SK-N-MC (cell line): ENCODE results near the gene SLC35F2.

ENCODE experiments used
- DNase-seq: peaks from one replicate; pipeline ENCODE4 v3.0.0-alpha.2; 2011; ENCODE audit warnings: low read depth, low spot score
- H3K27ac ChIP-seq: fragments of 200-600 bp; sonication (generic); 2 replicates; pipeline ENCODE4 v1.5.1; 2016; ENCODE audit warnings: mixed run types
- H3K36me3 ChIP-seq: fragments of 200-600 bp; sonication (generic); 2 replicates; pipeline ENCODE4 v1.6.1; 2017; ENCODE audit warnings: antibody characterized with exemption, low read length, mixed read lengths; ENCODE audit not compliant: insufficient read depth
- H3K4me3 ChIP-seq: fragments of 200-600 bp; sonication (generic); 2 replicates; pipeline ENCODE4 v1.5.1; 2016
- H3K9ac ChIP-seq: fragments of 200-600 bp; sonication (generic); 2 replicates; pipeline ENCODE4 v1.8.0; 2017; ENCODE audit warnings: mixed run types, mixed read lengths; ENCODE audit not compliant: insufficient read length
- H3K9me3 ChIP-seq: fragments of 200-600 bp; sonication (generic); 2 replicates; pipeline ENCODE4 v1.6.1; 2017; ENCODE audit warnings: low read depth, mild to moderate bottlenecking, antibody characterized with exemption, low read length, moderate library complexity, mixed read lengths
- EZH2 ChIP-seq: fragments of 200-600 bp; sonication (generic); IDR thresholded peaks from one replicate; pipeline ENCODE4 v1.6.1; 2017; ENCODE audit warnings: antibody characterized with exemption
- FOXP2 ChIP-seq: optimal IDR thresholded peaks from 2 replicates; pipeline ENCODE3; 2011; ENCODE audit warnings: mild to moderate bottlenecking, moderate library complexity; ENCODE audit not compliant: insufficient read depth; ENCODE audit errors: extremely low read length, control extremely low read depth
- POLR2AphosphoS5 ChIP-seq: IDR thresholded peaks from 2 replicates; pipeline ENCODE4 v1.6.1; 2012; ENCODE audit warnings: mild to moderate bottlenecking, low read depth, low read length, borderline replicate concordance

SLC35F2 gene

GRCh38 chr11:107789767-107790166 lies 68.8 kb downstream of the SLC35F2 start:
- Histone ChIP-seq H3K9ac (no peak overlapping the region), H3K27ac (no peak overlapping the region), H3K9me3 (peaks cover 2% of the 10 kb centered on the region; the same call in 1 of the 2 replicates), H3K4me3 (no peak overlapping the region), H3K36me3 (peaks cover 13% of the 10 kb centered on the region)
- DNase-seq = no peak
- no peak for TF ChIP-seq POLR2AphosphoS5
- TF ChIP-seq FOXP2 = no peak
- no peak for TF ChIP-seq EZH2

GRCh38 chr11:107787733-107788132 lies 70.9 kb downstream of the SLC35F2 start:
- no peak for DNase-seq
- no peak overlapping the region for H3K27ac ChIP-seq
- no peaks in the 10 kb centered on the region for H3K9me3 ChIP-seq
- TF ChIP-seq EZH2 (no peak), FOXP2 (no peak), POLR2AphosphoS5 (no peak)
- H3K9ac ChIP-seq = no peak overlapping the region
- H3K4me3 ChIP-seq = no peak overlapping the region
- H3K36me3 ChIP-seq = no peaks in the 10 kb centered on the region; the same call in 1 of the 2 replicates

DNA sequence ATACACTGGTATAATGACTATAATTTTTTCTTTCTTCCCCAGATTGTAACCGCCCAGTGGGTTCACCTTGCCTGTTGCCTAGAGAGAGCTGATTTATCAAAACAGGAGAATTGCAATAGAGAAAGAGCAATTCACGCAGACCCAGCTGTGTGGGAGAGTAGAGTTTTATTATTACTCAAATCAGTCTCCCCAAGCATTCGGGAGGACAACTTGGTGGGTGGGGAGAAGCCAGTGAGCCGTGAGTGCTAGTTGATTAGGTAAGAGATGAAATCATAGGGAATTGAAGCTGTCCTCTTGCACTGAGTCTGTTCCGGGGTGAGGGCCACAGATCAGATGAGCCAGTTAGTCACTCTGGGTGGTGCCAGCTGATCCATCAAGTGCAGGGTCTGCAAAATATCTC lies 73.2 kb downstream of the SLC35F2 start:
- H3K27ac ChIP-seq = no peak overlapping the region
- no peak overlapping the region for H3K4me3 ChIP-seq
- H3K36me3 ChIP-seq = no peaks in the 10 kb centered on the region
- no peak for DNase-seq
- TF ChIP-seq FOXP2 = no peak
- TF ChIP-seq EZH2 = no peak
- no peak for TF ChIP-seq POLR2AphosphoS5
- no peaks in the 10 kb centered on the region for H3K9me3 ChIP-seq
- no peak overlapping the region for H3K9ac ChIP-seq

DNA sequence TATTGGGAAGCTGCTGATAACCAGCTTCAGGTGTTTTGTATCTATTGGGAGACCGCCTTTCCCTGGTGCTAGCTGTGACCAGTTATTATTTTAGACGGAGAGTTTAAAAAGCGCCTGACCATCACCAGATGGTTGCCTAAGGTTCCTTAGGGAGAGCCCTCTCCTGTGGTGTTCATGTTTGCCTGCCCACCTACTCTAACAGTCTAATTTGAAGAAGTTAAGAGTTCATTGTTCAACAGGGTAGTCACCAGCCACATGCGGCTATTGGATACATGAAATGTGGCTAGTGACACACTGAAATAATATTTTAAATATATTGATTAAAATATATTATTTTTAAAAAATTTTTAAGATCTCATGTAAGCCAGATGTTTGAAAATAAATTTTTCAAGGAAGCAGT lies 75.5 kb downstream of the SLC35F2 start:
- Histone ChIP-seq H3K27ac (no peak overlapping the region), H3K4me3 (no peak overlapping the region), H3K9ac (no peak overlapping the region), H3K36me3 (no peaks in the 10 kb centered on the region), H3K9me3 (no peaks in the 10 kb centered on the region)
- TF ChIP-seq POLR2AphosphoS5 = no peak
- DNase-seq = no peak

DNA sequence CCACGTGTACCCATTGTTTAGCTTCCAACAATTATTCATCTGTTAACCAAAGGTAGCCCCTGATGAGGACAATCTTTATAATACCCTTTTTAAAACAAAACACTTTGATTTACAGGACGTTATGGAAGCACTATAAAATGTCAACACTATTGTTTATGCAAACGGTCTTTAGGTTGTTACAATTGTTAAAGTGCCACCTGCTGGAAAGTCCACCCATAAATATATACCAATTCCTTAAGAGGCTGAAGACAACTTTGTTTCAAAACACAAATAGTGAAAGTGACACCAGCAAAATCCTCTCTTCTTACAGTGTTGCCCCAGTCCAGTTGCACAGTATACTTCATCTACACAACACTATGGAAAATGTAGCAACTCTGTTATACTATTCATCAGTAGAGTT lies 77.8 kb downstream of the SLC35F2 start:
- Histone ChIP-seq H3K36me3 (no peaks in the 10 kb centered on the region), H3K9me3 (no peaks in the 10 kb centered on the region), H3K9ac (no peak overlapping the region), H3K27ac (no peak overlapping the region), H3K4me3 (no peak overlapping the region)
- TF ChIP-seq FOXP2 (no peak), EZH2 (no peak), POLR2AphosphoS5 (no peak)
- DNase-seq = no peak

GRCh38 chr11:107780136-107780535 lies 78.5 kb downstream of the SLC35F2 start:
- Histone ChIP-seq H3K36me3 (no peaks in the 10 kb centered on the region), H3K27ac (no peak overlapping the region), H3K4me3 (no peak overlapping the region), H3K9me3 (no peaks in the 10 kb centered on the region), H3K9ac (no peak overlapping the region)
- TF ChIP-seq FOXP2 = no peak
- TF ChIP-seq EZH2 = no peak
- TF ChIP-seq POLR2AphosphoS5 = no peak
- no peak for DNase-seq

GRCh38 chr11:107778839-107779517 lies 79.6 kb downstream of the SLC35F2 start:
- Histone ChIP-seq H3K9ac (no peak overlapping the region), H3K4me3 (peak overlapping the region; percentile 54; the same call in 1 of the 2 replicates), H3K9me3 (no peaks in the 10 kb centered on the region), H3K27ac (peak overlapping the region; percentile 60), H3K36me3 (no peaks in the 10 kb centered on the region)
- no peak for DNase-seq
- no peak for TF ChIP-seq EZH2
- no peak for TF ChIP-seq POLR2AphosphoS5

GRCh38 chr11:107777110-107777509 lies 81.5 kb downstream of the SLC35F2 start:
- no peak overlapping the region for H3K9ac ChIP-seq
- H3K27ac ChIP-seq = no peak overlapping the region
- DNase-seq = no peak
- TF ChIP-seq POLR2AphosphoS5 (no peak), EZH2 (no peak), FOXP2 (no peak)
- no peak overlapping the region for H3K4me3 ChIP-seq
- H3K9me3 ChIP-seq = no peaks in the 10 kb centered on the region
- H3K36me3 ChIP-seq = no peaks in the 10 kb centered on the region

GRCh38 chr11:107776062-107776461 lies 82.5 kb downstream of the SLC35F2 start:
- Histone ChIP-seq H3K36me3 (no peaks in the 10 kb centered on the region), H3K4me3 (no peak overlapping the region), H3K9ac (no peak overlapping the region), H3K27ac (no peak overlapping the region), H3K9me3 (no peaks in the 10 kb centered on the region)
- TF ChIP-seq EZH2 (no peak), FOXP2 (no peak), POLR2AphosphoS5 (no peak)
- DNase-seq = no peak
